Inflammatory macrophage treated with lipopolysaccharide for 4 hours (primary cell): Measurements from ENCODE around the gene RNF103.
"Not testable (repeated sequence)": the region's sequence is repeated elsewhere in the genome, so short reads cannot be mapped to it uniquely, and the experiment has no call there.

Experiments used
- DNase-seq: peaks from one replicate; pipeline ENCODE4 v3.0.0-alpha.2; 2020

The RNF103 gene, protein sequence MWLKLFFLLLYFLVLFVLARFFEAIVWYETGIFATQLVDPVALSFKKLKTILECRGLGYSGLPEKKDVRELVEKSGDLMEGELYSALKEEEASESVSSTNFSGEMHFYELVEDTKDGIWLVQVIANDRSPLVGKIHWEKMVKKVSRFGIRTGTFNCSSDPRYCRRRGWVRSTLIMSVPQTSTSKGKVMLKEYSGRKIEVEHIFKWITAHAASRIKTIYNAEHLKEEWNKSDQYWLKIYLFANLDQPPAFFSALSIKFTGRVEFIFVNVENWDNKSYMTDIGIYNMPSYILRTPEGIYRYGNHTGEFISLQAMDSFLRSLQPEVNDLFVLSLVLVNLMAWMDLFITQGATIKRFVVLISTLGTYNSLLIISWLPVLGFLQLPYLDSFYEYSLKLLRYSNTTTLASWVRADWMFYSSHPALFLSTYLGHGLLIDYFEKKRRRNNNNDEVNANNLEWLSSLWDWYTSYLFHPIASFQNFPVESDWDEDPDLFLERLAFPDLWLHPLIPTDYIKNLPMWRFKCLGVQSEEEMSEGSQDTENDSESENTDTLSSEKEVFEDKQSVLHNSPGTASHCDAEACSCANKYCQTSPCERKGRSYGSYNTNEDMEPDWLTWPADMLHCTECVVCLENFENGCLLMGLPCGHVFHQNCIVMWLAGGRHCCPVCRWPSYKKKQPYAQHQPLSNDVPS

DNA sequence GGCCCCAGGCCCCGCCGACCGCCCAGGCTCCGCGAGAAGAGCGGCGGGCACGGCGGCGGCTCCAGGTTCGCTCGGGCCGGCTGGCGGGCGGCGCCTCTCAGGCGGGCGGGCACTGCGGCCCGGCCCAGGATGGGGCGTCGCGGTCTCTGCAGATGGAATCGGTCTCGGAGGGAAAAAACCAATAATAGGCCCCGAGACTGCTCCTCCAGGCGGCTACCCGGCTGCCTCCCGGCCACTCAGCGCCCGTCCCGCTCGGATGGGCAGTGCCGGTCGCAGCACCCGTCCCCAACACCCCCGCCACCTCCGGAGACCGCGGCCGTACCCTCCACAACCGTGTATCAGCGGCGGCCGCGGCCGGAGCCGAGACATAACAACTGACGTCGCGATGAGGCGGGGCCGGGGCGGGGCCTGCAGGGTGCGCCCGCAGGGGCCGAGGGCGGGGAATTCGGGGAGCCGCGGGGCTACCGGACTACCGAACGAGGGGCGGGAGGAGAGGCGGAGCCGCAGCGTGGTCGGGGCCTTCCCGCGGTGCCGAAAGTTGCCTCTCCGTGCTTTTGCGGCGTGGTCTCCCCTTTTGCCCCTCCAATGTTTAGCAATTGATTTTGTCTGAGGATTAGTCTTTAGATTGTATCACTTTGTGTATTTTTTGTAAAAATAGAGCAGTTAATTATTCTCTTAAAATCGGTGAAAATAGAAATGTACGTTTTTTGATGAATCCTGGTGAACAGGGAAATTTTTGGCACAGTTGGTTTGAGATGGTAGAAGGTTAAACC is at the start of gene RNF103:
RNF103 (minus strand) TSS at position 372 of the 773 bp plus-strand sequence. CDS start 979 bp downstream, outside the sequence.
- peak; percentile 90 for DNase-seq

DNA sequence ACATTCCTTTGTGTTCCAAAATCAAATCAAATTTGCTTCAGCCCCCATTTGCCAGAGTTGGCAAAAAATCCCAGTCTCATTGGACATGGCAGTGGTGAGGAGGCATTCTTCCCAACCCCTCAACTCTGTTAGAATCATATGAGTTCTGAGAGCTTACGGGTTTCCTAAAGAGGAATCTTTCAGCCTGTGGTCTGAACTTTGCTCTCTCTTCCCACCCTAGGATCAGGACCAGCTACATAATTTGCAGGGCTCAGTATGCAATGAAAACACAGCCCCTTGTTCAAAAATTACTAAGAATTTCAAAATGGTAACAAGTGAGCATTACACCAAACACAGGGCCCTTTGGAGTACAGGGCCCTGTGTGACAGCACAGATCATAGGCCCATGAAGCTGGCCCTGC is 49.3 kb upstream of the RNF103 start:
- no peak for DNase-seq

DNA sequence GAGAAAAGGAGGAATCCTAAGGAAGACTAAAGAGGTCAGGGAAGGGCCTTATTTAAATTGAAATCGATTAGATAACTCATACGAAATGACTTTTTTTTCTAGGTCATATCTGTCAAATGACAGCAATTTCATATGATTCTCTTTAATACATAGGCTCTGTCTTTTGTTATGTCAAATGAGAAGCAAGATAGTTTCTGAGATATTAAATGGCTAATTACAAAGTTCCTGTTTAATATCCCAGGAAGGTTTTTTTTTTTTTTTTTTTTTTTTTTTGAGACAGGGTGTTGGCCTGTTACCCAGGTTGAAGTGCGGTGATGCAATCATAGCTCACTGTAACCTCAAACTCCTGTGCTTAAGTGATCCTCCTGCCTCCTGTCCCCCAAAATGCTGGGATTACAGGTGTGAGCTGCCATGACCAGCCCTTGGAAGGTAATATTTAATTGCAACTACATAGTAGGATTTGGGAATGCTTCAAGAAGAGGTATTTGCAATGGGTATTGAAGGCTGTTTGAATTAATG is 48.4 kb upstream of the RNF103 start:
- no peak for DNase-seq

DNA sequence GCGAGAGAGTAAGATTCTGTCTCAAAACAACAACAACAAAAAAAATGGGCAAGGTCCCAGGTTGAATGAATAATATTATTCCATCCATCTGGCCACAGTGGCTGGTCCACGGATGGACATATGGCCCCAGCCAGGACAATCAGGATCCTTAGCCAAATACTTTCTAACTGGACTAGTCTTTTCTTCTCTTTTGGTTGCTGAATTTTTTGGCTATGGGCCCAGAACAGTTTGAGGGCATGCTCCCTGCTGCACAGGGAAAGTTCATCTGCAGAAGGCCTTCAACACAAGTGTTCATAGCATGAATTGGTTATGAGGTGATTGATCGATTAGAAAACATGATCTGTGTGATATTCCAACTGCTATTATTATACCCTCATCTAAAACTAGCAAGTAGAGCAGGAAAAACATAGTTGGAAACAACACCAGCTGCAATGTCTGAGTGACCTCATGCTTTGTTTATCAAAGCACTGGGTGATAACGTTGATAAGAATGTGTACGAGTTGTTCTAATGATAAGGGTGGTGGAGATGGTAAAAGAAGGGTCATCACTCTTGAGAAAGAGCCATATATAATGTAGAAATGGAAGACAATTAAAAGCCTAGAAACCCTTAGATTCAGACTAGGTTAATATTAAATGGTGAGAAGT is 47.8 kb upstream of the RNF103 start:
- no peak for DNase-seq

DNA sequence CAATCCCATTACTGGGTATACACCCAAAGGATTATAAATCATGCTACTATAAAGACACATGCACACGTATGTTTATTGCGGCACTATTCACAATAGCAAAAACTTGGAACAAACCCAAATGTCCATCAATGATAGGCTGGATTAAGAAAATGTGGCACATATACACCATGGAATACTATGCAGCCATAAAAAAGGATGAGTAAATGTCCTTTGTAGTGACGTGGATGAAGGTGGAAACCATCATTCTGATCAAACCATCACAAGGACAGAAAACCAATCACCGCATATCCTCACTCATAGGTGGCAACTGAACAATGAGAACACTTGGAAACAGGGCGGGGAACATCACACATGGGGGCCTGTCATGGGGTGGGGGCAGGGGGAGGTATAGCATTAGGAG is 45.7 kb upstream of the RNF103 start:
- not testable (repeated sequence) for DNase-seq

DNA sequence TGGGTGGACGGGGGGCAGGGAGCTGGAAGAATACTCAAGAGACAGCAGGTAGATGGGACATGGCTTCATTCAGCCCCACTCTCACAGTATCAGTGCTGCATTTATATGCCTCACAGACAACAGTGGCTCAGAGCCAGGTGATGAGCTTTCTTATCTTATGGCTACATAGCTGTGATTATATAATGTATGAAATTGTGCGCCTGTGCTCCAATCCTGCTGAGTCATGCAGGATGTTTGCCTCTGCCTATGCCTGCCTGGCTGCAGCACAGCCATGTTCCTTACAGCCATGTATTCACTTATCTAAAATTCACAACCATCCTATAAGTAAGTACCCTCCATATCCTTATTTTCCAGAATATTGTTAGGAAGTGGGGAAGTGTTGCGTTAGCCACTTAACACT is 37.7 kb upstream of the RNF103 start:
- DNase-seq: no peak

DNA sequence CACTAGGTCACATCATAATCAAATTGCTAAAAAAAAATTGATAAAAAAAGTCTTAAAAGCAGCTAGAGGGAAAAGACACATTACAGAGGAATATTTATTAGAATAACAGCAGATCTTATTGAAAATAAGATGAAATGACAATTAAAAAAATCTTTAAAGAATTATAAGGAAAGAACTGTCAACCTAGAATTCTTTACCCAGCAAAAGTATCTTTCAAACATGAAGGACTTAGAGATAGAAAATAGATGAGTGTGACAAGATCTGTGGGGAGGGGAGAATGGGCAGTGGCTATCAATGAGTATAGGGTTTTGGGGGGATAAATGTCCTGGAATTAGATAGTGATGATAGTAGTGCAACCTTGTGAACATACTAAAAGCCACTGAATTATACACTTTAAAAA is 26.5 kb upstream of the RNF103 start:
- no peak for DNase-seq

DNA sequence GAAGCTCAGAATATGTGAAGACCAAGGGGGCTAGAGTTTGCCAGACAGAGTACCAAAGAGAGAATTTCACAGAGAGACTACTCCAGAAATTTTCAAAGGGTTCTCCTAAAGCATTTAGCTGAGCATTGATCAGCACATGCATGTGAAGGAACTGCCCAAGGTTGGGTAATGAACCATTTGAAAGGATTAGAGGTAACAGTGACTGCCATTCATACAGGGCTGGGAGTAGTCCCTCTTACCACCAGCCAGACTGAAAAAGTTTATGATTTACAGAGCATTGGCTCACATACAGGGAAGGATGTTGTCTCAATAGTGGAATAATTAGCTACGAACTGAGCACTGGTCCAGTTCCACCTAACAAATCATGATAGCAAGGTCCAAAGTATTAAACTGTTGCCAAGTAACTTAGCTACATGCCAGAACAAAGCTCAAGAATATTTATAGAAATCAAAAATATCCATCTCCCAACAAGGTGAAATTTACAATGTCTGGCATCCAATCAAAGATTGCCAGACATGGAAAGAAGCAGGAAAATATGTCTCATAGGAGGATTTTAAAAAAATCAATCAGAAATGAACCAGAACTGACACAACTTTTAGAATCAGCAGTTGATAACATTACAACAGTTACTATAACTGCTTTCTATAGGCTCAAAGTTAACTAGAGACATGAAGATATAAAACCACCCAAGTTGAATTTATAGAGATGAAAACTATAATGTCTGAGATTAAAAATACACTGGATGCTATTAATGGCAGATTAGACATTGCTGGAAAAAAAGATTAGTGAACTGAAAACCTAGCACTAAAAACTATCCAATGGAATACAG is 25.7 kb upstream of the RNF103 start:
- DNase-seq: no peak

DNA sequence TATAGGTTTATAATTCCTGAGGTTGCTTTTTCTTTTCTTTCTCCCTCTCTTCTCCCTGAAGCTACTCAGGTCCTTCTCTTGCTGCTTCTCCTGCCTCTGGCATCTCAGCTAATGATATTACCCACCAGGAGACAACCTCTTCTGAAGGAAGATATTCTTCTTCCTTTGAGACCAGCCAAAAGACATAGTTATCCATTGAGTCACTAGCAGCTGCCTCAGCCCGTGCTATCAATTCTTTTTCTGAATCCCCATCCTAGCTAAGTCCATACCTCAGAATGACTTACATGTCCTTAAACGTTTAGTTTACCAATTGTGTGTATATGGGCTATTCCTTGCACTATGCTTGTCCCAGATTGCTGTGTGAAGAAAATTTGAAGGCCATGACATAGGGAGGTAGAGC is 25.0 kb upstream of the RNF103 start:
- no peak for DNase-seq

DNA sequence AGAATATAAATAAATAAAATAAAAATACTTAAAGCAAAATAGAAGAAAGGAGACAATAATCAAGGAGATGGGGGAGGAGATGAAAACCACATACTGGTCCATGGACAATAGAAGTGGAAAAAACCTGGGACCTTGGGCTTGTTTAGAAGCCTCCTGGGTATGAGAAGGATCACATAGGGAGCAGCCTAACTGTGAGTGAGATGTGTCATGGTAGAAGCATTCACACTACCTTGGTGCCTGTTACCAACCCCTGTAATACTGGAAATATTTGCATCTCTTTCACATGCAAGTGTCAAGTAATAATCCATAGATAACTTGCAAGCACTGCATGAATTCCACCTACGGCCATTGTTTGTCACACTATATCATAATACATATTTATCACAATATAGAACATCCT is 23.2 kb upstream of the RNF103 start:
- DNase-seq: no peak

DNA sequence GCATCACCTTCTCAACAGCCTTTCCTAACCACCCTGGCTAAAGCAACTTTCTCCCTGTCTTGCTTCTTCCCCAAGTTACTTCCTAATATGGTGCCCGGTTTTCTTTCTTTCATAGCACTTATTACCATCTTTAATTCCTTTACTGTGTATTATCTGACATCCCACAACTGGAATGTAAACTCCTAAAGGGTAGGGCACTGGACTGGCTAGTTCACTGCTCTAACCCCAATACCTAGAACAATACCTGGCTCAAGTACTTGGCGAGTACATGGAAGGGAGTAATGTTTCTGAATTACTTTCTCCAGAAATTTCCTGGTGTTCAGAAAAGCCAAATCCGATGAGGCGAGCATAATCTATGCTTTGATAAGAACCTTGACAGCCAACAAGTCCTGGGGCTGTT is 22.7 kb upstream of the RNF103 start:
- DNase-seq: no peak

DNA sequence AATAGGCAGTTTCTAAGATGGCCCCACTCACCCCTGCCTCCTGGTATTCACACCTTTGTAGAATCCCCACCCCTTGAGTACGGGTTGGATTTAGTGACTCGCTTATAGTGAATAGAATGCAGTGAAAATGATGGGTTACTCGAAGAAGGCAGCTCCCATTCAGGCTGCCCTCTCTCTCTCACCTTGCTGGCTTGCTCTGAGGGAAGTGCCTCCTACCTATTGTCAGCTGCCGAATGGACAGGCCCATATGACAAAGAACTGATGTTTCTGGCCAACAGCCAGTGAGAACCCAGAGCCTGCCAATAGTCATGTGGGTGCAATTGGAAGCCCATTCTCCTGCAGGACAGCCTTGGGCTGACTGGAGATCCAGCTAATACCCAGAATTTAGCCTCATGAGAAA is 22.1 kb upstream of the RNF103 start:
- DNase-seq: no peak

DNA sequence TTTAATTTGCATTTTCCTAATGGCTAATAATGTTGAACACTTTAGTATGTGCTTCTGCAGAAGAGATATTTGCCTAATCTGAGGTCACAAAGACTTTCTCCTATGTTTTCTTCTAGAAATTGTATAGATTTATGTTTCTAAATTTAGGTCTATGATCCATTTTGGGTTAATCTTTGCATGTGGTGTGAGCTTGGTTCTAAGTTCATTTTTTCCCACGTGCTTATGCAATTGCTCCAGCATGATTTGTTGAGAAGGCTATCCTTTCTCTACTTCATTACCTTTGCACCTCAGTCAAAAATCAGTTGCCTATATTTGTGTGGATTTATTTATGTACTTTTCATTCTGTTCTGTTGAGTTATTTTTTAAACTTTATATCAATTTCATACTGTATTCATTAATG is 15.0 kb upstream of the RNF103 start:
- DNase-seq: no peak

DNA sequence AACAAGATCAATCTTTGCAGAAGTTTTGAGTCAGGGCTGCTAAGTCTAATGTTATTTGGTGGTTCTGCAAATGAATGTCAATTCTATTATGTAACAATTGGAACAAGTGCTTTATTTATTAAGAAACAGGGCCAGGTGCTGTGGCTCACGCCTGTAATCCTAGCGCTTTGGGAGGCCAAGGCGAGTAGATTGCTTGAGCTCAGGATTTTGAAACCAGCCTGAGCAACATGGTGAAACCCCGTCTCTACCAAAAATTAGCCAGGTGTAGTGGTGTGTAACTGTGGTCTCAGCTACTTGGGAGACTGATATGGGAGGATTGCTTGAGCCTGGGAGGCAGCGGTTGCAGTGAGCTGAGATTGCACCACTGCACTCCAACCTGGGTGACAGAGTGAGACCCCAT is 13.2 kb upstream of the RNF103 start:
- DNase-seq: no peak

DNA sequence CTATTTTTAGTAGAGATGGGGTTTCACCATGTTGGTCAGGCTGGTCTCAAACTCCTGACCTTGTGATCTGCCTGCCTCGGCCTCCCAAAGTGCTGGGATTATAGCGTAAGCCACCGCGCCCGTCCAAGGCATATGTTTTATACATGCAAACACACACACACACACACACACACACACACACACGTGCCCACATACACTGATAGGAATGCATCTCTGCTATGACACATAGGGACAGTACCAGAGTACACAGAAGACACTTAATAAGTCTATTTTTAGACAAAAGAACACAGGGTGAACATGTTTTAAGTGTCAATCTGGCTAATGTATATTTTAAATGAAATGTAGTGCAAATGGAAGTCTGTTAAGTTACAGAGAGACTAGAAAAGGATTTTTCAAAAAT is 10.7 kb upstream of the RNF103 start:
- no peak for DNase-seq

DNA sequence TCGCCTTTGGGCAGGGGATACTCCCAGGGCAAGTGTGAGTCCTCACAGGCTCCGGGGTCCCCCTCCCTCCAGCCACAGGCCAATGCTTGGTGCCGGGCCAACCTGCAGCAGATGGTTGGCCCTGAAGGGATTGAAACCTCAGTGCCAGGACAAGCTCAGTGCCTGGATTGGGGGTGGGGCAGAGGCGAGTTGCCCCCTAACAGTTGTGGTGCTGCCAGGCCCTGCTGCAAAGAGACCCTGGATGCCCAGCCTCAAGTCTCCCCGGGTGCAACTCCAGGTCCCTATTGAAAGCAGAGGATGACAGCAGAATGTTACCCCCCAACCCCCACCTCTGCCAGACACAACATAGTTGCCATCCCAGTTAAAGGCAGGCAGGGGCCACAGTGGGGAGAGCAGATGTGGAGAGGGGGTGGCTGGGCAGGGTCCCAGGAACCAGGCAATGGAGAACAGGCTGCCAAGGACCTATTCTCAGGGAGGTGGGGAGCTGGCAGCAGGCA is 9.5 kb upstream of the RNF103 start:
- DNase-seq: no peak

DNA sequence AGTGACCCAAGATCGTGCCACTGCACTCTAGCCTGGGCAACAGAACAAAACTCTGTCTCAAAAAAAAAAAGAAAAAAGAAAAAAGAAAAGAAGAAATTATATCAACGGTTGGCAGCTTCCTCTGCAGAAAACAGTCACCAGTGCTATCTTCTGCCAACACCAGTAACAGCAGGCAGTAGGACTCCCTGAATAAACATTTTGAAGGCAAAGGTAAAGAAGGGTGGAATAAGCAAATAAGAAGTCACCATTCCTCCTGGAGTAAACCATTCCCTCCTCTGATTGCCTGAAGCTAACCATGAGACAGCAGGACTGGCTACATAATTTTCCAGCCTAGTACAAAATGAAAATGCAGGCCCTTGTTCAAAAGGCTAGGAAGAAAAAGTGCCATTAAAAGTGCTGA is 9.0 kb upstream of the RNF103 start:
- DNase-seq: no peak

DNA sequence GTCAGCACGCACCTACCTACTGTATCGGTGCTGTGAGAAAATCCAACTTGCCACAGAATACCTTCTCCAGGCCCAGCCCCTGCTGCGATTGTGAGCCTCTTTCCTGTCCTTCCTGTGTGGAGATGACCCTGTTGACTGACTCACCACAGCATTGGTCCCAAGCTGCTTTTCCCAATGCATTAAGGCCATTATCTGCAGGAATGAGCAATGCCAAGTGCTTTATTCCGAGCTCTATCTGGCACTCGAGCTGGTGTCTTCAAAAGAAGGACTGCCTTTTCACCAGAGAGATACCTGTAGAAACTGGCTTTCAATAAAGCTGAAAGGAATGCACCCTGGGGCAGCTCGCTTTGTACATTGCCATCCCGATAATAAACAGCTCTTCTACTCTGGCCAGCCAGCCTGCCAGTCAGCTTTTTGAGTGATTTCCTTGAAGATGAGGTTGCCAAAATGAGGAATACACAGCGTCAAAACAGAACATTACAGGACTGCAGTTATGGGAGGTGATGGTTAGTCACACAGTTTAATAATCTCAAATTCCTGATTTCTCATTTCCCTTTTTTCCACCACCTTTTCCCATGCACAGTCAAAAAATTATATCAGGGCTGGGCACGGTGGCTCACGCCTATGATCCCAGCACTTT is 8.3 kb upstream of the RNF103 start:
- no peak for DNase-seq

DNA sequence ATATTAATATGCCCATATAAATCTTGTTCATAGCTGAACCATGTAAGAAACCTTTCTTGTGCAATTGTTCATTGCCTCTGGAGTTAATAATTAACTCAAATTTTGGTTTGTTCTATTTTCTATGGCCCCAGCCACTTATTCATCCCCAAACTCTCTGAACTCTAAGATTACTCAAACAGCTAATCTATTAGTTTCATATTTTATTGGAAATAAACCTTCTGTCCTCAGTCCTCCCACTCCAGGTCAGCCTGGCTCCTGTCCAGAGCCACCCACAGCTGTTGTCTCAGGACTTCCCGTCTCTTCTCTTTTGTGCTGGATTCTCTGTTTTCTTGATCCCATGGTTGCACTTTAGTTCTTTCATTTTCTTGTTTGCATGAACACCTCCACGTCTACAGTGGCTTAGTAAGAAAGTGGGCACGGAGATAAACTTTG is 4.4 kb upstream of the RNF103 start:
- peak; percentile 47 for DNase-seq

DNA sequence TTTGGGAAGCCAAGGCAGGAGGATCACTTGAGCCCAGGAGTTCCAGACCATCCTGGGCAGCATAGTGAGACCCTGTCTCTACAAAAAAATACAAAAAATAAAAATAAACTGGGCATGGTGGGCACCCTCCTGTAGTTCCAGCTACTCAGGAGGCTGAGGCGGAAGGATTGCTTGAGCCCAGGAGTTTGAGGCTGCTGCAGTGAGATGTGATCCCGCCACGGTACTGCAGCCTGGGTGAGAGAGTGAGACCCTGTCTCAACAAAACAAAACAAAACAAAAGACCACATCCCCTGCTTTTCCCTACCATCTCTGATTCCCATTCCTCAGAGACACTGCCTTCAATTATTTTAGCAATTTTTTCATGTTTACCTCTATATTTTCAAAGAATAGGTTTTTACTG is 3.9 kb upstream of the RNF103 start:
- no peak for DNase-seq

DNA sequence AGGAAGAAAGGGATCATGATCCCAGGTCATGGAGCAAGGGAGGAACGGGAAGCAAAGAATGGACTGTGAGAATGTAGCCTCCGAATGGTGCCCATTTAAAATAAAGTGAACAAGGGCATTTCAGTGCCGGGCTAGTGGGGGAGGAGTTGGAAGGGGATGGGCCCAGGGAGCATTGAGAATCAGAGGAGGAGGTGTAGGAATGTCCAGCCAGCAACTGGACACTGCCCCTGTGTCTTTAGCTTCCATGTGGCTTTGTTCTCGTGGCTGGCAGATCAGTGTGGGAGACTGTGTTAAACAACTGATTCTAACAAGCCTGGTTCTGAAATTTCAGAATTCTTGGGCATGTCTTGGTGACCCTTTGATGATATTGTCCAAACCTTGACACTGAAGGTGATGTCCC is 1.4 kb upstream of the RNF103 start:
- DNase-seq: no peak

DNA sequence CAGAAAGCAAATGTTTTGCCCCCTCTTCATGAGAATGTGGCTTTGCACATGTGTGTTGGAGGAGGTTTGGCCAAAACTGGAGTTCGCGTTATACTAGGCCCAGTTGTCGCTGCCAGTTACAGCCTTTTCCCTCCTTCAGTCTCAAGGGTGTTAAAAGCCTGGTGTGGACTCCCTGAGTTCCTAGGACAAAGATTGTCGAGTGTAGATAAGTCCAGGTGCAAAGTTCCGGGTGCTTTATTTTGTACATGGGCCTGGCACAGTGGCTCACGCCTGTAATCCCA is 542 bp upstream of the RNF103 start:
- no peak for DNase-seq
